HG03575 (cell line): ENCODE data around the gene MARK3.

Experiments used
- ATAC-seq: cut with Tn5 transposase; IDR thresholded peaks from one replicate; pipeline ENCODE4 v1.9.1; 2021; ENCODE audit not compliant: unreplicated experiment, insufficient number of reproducible peaks, low FRiP score; ENCODE audit errors: extremely low read depth

MARK3 gene

DNA sequence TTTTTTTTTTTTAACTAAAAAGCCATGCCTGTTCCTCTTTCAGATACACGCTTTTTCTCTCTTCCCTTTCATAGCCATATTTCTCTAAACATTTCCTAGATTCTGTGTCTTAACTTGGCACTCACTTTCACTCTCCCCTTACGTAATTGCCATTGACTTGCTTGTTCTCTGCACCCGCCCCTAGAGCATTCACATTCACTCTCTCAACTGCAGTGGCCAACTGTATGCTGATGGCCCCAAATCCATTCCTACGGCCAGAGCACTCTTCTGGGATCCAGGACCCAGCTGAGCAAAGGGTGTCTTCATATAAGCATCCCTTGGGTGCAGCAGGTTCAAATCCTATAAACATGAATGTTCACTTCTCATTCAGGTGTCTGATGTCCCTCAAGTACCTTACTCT lies 77.9 kb downstream of the MARK3 start:
- ATAC-seq = no peak

DNA sequence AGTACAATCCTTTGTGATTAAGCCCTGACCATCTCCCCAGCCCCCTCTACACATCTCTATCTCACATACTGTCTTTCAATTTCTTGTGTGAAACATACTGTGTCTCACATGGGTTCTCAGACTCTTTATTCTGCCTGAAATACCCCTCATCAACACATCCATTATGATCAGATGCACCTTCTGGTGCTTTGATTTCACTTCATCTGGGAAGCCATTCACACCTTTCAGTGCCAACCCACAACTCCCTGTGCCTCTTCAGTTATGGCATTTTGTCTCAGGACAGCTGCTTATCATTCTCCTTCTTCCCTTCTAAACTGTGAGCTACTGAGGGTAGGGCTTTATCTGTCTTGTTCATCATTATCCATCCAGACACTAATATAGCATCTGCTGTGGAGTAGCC lies 78.6 kb downstream of the MARK3 start:
- no peak for ATAC-seq

DNA sequence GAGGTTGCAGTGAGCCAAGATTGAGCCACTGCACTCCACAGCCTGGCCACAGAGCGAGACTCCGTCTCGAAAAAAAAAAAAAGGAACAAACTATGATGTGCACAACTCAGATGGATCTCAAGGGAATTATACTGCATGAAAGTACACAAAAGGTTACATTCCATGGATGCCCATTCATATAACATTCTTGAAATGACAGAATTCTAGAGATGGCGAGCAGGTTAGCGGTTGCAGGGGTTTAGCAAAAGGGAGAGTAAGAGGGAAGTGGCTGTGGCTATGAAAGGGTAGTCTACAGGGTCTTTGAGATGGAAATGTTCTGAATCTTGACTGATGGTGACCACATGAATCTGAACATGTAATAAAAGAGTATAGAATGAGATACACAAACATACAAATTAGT lies 87.7 kb downstream of the MARK3 start:
- no peak for ATAC-seq

DNA sequence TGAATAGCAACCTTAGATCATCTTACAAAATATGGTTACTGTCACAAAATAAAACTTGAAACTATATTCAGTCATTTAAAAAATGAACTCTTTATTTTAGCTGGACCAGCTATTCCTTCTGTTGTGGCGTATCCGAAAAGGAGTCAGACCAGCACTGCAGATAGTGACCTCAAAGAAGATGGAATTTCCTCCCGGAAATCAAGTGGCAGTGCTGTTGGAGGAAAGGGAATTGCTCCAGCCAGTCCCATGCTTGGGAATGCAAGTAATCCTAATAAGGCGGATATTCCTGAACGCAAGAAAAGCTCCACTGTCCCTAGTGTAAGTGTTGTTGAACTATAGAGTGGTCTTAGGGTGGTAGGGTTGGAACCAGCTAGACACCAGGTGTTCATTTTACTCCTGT lies 89.7 kb downstream of the MARK3 start:
- ATAC-seq = no peak

DNA sequence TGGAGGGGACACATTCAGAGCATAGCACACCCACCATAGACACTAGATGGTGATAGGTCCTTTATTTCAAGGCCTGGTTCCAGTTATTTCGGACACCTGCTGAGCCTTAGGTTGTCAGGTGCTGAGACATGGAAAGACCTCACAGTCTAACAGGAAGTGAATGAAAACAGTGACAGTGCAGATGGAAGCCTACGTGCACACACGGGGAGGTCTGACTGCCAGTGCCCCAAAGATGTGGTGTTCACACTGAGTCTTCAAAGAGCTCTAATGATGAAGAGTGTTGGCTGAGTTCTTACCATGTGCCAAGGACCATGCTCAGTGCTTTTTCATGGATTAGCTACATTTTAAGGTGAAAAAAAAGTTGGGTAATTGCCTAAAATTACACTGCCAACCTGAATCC lies 90.8 kb downstream of the MARK3 start:
- no peak for ATAC-seq

- no peak for ATAC-seq
Observed at GRCh38 chr14:103476631-103477030, 91.4 kb downstream of the MARK3 start.

GRCh38 chr14:103480595-103480994 lies 95.4 kb downstream of the MARK3 start:
- no peak for ATAC-seq

GRCh38 chr14:103483600-103483999 lies 98.4 kb downstream of the MARK3 start:
- no peak for ATAC-seq

DNA sequence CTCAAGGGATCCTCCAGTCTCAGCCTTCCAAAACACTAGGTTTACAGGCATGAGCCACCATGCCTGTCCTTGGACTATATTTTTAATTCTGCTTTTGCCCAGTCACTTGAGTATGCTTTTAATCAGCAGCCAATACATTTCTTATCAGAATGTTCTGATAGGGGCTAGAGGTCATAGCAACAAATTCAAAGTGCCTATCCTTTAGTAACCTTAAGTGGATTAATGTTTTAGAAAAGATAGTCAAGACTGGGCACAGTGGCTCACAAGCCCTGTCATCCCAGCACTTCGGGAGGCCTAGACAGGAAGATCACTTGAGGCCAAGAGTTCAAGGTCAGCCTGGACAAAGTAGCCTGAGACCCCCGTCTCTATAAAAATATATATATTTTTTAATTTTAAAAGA lies 100.3 kb downstream of the MARK3 start:
- ATAC-seq = no peak

- ATAC-seq = no peak
Observed at GRCh38 chr14:103488071-103488470, 102.9 kb downstream of the MARK3 start.

GRCh38 chr14:103488960-103489359 lies 103.7 kb downstream of the MARK3 start:
- no peak for ATAC-seq

DNA sequence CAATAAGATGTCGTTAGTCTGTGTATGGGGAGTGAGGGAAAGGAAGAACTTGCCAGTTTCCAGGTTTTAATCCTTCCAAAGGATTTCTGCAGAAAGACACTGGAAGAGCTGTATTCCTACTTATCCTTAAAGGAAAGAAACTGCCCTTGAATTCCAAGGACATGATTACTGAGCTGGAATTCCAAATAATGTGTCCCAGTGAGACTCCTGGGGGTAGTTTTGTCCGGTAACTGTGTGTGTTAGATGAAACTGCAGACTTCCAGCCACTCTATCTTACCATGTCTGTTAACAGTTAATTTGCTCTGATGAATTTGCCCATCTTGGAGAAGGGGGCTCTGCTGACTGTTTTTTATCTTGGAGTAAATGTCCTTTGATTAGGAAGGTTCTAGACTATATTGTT lies 104.4 kb downstream of the MARK3 start:
- ATAC-seq = no peak

- no peak for ATAC-seq
Observed at GRCh38 chr14:103491691-103492090, 106.5 kb downstream of the MARK3 start.

DNA sequence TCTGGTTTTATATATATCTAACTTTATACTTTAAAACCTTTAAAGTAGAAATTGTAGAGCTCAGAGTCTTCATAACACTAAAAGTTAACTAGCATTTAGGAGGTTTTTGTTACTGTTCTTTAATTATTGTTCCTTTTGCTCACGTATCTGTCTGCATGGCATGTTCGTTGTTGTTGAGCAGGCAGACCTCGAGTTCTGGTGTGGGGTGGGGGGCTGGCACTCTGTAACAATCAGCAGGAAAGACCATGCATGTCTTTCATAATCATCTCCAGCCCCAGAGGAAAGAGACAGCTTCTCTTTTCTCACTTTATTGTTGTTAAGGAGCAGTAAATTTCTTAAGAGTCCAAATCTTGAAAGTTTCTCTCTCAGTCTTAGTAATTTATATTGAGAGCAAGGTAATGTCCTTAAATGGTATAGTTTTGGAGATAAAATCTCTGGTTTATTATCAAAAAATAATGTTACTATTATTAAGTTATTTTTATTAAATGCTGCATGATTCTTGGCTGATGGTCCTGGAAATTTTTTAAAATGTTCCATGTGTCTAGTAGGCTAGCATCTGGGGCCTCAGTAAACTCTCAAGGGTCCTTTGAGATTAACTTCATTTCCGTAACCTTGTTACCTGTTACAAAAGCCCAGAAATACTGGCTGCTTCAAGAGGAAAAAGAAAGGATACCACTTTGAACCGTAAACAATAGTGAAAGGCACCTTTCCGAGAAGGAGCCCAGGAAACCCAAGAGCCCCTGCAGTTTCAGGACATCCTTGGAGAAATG lies 107.1 kb downstream of the MARK3 start:
- ATAC-seq = no peak

- ATAC-seq = no peak
Observed at GRCh38 chr14:103495854-103496253, 110.6 kb downstream of the MARK3 start.

DNA sequence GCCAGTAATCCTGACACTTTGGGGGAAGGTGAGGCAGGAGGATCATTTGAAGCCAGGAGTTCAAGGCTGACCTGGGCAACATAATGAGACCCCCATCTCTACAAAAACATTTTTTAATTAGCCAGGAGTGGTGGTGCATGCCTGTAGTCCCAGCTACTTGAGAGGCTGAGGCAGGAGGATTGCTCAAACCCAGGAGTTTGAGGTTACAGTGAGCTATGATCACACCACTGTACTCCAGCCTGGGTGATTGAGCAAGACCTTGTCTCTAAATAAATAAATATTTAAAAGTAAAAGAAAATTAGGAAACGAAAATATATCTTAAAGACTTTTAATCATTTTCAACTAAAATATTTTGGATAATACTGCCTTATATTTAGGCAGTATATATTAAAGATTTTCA lies 111.6 kb downstream of the MARK3 start:
- no peak for ATAC-seq

- no peak for ATAC-seq
Observed at GRCh38 chr14:103499709-103500108, 114.5 kb downstream of the MARK3 start.

GRCh38 chr14:103500148-103500990 lies 115.2 kb downstream of the MARK3 start:
- ATAC-seq = no peak

DNA sequence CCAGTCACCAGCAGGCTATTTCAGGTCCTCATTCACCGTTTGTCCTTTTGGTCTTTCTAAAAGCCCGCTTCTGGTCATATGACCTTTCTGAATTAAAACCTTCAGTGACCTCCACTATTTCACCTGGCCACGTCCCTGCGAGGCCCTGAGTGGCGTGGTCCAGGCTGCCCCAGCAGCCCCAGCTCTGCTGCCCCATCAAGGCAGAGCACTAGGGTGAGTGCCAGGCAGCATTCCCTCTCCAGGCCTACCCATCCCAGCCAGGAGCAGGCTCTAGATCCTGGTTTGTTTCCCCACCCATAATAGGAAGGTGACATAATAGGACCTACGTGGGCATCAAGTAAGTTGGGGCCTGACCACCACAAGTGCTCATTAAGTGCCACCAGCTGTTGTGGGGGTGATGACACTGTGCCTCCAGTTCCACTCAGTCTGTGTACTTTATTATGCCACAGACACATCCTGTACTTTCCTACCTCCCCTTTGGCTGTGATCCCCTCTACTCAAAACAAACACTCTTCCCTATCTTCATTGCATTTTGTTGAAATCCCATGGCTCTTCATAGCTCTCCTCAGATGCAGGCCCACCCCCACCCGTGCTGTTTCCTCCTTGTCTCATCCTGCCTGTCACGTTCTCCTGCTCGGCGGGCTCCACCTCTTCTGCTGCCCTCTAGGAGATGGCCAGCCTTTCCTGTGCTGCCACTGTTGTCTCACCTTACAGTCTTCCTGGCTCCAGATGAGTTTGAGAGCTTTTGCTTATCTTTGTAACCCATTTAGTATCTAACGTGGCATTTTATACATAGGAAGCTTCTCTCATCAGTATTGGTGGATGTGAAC lies 116.0 kb downstream of the MARK3 start:
- ATAC-seq = no peak
